Subcutaneous abdominal adipose tissue (tissue), 5 donors: ENCODE data around the gene TARP.

Experiments used
- H3K27ac ChIP-seq: one replicate; pipeline ENCODE4 v1.7.0; 2013; ENCODE audit warnings: low read depth, mild to moderate bottlenecking, inconsistent platforms, low read length, moderate library complexity
- H3K27me3 ChIP-seq, 5 donors: one replicate each; pipeline ENCODE4 v1.7.0; 2013; ENCODE audit warnings: low read length in 5 of 5, inconsistent platforms in 1 of 5; ENCODE audit not compliant: control insufficient read depth in 5 of 5, insufficient read depth in 4 of 5
- H3K36me3 ChIP-seq, 5 donors: one replicate each; pipeline ENCODE4 v1.7.0; 2013; ENCODE audit warnings: low read length in 5 of 5; ENCODE audit not compliant: control insufficient read depth in 5 of 5, insufficient read depth in 5 of 5
- H3K4me1 ChIP-seq, 5 donors: one replicate each; pipeline ENCODE4 v1.7.0; 2013; ENCODE audit warnings: low read length in 5 of 5, mild to moderate bottlenecking in 3 of 5, moderate library complexity in 1 of 5; ENCODE audit not compliant: control insufficient read depth in 5 of 5, insufficient read depth in 5 of 5
- H3K4me3 ChIP-seq, 5 donors: one replicate each; pipeline ENCODE4 v1.7.0; 2013; ENCODE audit warnings: low read length in 5 of 5, low read depth in 1 of 5
- H3K9ac ChIP-seq, 5 donors: one replicate each; pipeline ENCODE4 v1.7.0; 2013; ENCODE audit warnings: low read length in 5 of 5, mild to moderate bottlenecking in 4 of 5, moderate library complexity in 3 of 5
- H3K9me3 ChIP-seq, 5 donors: one replicate each; pipeline ENCODE4 v1.7.0; 2013; ENCODE audit warnings: low read length in 5 of 5; ENCODE audit not compliant: control insufficient read depth in 5 of 5
- donor health status: healthy.
- donor health status: healthy.
- donor health status: healthy.
- donor health status: healthy.
- donor health status: healthy.

TARP gene

GRCh38 chr7:38316733-38317360, 43.4 kb upstream of the TARP start:
- H3K9ac ChIP-seq, result no peak overlapping the region

DNA sequence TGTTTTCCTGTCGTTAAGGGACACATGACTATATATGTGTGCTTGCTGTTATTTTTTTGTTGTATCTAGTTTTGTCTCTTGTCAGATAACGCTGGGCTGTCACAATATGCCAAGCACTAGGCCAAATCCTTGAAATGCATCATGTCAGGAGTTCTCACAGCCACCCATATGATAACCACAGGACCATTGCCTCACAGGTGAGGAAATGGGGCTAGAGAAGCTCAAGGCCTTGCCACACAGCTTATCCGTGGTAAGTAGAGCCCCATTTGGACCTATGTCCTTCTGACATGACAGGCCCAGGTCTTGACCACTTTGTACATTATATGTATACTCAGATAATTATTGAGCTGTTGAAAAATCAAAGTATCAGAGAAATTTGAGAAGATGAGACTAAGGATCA, 42.0 kb upstream of the TARP start:
- Histone ChIP-seq H3K4me3 (no peak overlapping the region), H3K27ac (no peak overlapping the region)

More at GRCh38 chr7:38316733-38317360, 43.4 kb upstream of the TARP start:
- Histone ChIP-seq H3K27me3 (no peaks in the 10 kb centered on the region), H3K4me1 (peaks cover 2 to 38% (median 12%) of the 10 kb centered on the region in 5 donors), H3K9me3 (no peaks in the 10 kb centered on the region), H3K4me3 (no peak overlapping the region), H3K27ac (no peak overlapping the region), H3K36me3 (no peaks in the 10 kb centered on the region)

DNA sequence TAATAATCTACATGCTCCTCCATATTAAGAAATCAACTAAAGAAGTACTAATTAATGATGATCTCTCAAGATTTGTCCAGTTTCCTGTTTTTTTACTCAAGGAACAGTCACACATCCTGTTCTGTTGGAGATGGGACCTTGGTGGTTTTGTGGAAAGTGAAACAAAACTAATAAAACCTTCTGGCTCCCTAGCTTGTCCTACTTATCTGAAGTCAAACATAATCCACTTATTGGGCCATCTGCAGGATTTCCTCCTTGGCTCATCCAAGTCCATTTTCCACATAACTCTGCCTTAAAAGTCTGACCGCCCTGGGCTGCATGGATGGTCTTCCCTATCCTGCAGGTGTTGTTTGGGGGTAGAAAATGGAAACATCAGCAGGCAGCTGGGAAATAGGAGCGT, 39.4 kb upstream of the TARP start:
- peak overlapping the region in 4 of 5 donors; percentile 10 to 32 (median 20) for H3K4me3 ChIP-seq
- H3K9ac ChIP-seq, result peak overlapping the region in 1 of 5 donors; percentile 3
- H3K27me3 ChIP-seq, result no peaks in the 10 kb centered on the region
- peak overlapping the region; percentile 45 for H3K27ac ChIP-seq
- peaks cover 8 to 36% (median 29%) of the 10 kb centered on the region in 5 donors for H3K4me1 ChIP-seq
- H3K9me3 ChIP-seq, result no peaks in the 10 kb centered on the region
- no peaks in the 10 kb centered on the region for H3K36me3 ChIP-seq

More for the DNA sequence above, 42.0 kb upstream of the TARP start:
- H3K4me1 ChIP-seq, result peaks cover 5 to 45% (median 23%) of the 10 kb centered on the region in 5 donors
- no peaks in the 10 kb centered on the region for H3K27me3 ChIP-seq
- H3K9me3 ChIP-seq, result no peaks in the 10 kb centered on the region
- H3K9ac ChIP-seq, result no peak overlapping the region
- no peaks in the 10 kb centered on the region for H3K36me3 ChIP-seq

- peak overlapping the region in 3 of 5 donors; percentile 50 to 71 (median 55) for H3K9ac ChIP-seq
- H3K9me3 ChIP-seq, result peaks cover 0 to 3% (median 0%) of the 10 kb centered on the region in 5 donors
- peak overlapping the region; percentile 75 for H3K27ac ChIP-seq
- peaks cover 8 to 34% (median 29%) of the 10 kb centered on the region in 5 donors for H3K4me1 ChIP-seq
- H3K4me3 ChIP-seq, result peak overlapping the region; percentile 57 to 72 (median 61)
- no peaks in the 10 kb centered on the region for H3K36me3 ChIP-seq
- H3K27me3 ChIP-seq, result no peaks in the 10 kb centered on the region
These were observed 38.0 kb upstream of the TARP start for GRCh38 chr7:38311329-38311937.

GRCh38 chr7:38310591-38311101, 37.2 kb upstream of the TARP start:
- Histone ChIP-seq H3K9me3 (peaks cover 0 to 3% (median 0%) of the 10 kb centered on the region in 5 donors), H3K4me3 (peak overlapping the region in 4 of 5 donors; percentile 57 to 72 (median 60)), H3K4me1 (peaks cover 8 to 34% (median 29%) of the 10 kb centered on the region in 5 donors), H3K27me3 (no peaks in the 10 kb centered on the region), H3K27ac (peak overlapping the region; percentile 75), H3K36me3 (no peaks in the 10 kb centered on the region), H3K9ac (peak overlapping the region in 2 of 5 donors; percentile 55 to 71)

GRCh38 chr7:38309555-38309954, 36.1 kb upstream of the TARP start:
- peaks cover 0 to 3% (median 0%) of the 10 kb centered on the region in 5 donors for H3K9me3 ChIP-seq
- no peaks in the 10 kb centered on the region for H3K36me3 ChIP-seq
- H3K27me3 ChIP-seq, result no peaks in the 10 kb centered on the region
- peaks cover 8 to 34% (median 29%) of the 10 kb centered on the region in 5 donors for H3K4me1 ChIP-seq
- no peak overlapping the region for H3K9ac ChIP-seq
- H3K4me3 ChIP-seq, result no peak overlapping the region
- no peak overlapping the region for H3K27ac ChIP-seq

GRCh38 chr7:38308140-38308539, 34.7 kb upstream of the TARP start:
- Histone ChIP-seq H3K36me3 (no peaks in the 10 kb centered on the region), H3K27me3 (no peaks in the 10 kb centered on the region), H3K4me3 (no peak overlapping the region), H3K27ac (no peak overlapping the region), H3K9me3 (peaks cover 0 to 3% (median 0%) of the 10 kb centered on the region in 5 donors), H3K4me1 (peaks cover 7 to 30% (median 26%) of the 10 kb centered on the region in 5 donors), H3K9ac (no peak overlapping the region)

DNA sequence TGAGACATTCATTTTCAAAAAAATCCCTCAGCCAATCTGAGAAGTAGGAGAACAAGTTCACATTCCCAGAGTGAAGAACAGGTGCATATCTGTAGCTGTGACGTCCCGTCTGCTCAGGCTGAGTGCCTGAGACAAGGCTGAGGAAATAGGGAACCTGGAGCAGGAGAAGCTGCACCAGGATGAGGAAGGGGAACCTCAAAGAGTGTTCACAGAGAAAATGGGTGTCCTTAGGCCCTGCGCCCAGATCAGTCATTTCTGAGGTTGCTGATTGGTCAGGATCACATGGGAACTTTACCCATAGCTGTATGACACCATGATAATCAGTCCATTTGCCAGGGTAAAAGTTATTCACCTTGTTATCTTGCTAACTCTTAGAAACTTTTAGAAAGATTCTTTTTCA, 34.2 kb upstream of the TARP start:
- Histone ChIP-seq H3K27ac (no peak overlapping the region), H3K36me3 (no peaks in the 10 kb centered on the region), H3K9me3 (peaks cover 0 to 3% (median 0%) of the 10 kb centered on the region in 5 donors)

GRCh38 chr7:38306914-38307313, 33.5 kb upstream of the TARP start:
- no peaks in the 10 kb centered on the region for H3K27me3 ChIP-seq
- no peak overlapping the region for H3K4me3 ChIP-seq
- no peak overlapping the region for H3K27ac ChIP-seq
- no peaks in the 10 kb centered on the region for H3K36me3 ChIP-seq
- peaks cover 0 to 3% (median 0%) of the 10 kb centered on the region in 5 donors for H3K9me3 ChIP-seq
- peaks cover 5 to 25% (median 17%) of the 10 kb centered on the region in 5 donors for H3K4me1 ChIP-seq
- no peak overlapping the region for H3K9ac ChIP-seq

More for the DNA sequence above, 34.2 kb upstream of the TARP start:
- H3K4me3 ChIP-seq, result no peak overlapping the region
- H3K9ac ChIP-seq, result no peak overlapping the region
- no peaks in the 10 kb centered on the region for H3K27me3 ChIP-seq
- peaks cover 5 to 25% (median 21%) of the 10 kb centered on the region in 5 donors for H3K4me1 ChIP-seq

DNA sequence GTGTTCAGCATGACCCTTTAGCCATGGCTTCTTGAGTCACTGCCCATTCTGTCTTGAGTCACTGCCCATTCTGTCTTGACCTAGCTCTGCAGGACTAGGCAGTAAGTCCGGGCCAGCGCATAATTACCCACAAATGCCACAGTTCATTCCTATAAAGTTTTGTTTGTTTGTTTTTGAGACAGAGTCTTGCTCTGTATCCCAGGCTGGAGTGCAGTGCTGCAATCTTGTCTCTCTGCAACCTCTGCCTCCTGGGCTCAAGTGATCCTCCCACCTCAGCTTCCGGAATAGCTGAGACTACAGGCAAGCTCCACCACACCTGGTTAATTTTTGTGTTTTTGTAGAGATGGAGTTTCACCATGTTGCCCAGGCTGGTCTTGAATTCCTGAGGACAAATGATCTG, 32.7 kb upstream of the TARP start:
- H3K4me1 ChIP-seq, result peaks cover 5 to 21% (median 12%) of the 10 kb centered on the region in 5 donors
- H3K4me3 ChIP-seq, result no peak overlapping the region
- H3K27ac ChIP-seq, result no peak overlapping the region

More for the DNA sequence above, 32.7 kb upstream of the TARP start:
- no peaks in the 10 kb centered on the region for H3K27me3 ChIP-seq
- H3K36me3 ChIP-seq, result no peaks in the 10 kb centered on the region
- H3K9ac ChIP-seq, result no peak overlapping the region
- peaks cover 0 to 3% (median 0%) of the 10 kb centered on the region in 5 donors for H3K9me3 ChIP-seq
